NOMO-1 treated with DMSO at 0.1 percent for 48 hours (cell line): ENCODE data around the gene MRGPRX3.
"Not testable (repeated sequence)": the region's sequence is repeated elsewhere in the genome, so short reads cannot be mapped to it uniquely, and the experiment has no call there.

ENCODE experiments used
- DNase-seq: peaks from one replicate; lab custom pipeline; 2025; ENCODE audit not compliant: unreplicated experiment; lab: John Stamatoyannopoulos, UW

MRGPRX3 gene

GRCh38 chr11:18132341-18132740 lies at the start of gene MRGPRX3:
MRGPRX3 (plus strand) TSS chr11:18132571; CDS start chr11:18137203, 4,632 bp downstream.
- DNase-seq, result no peak

DNA sequence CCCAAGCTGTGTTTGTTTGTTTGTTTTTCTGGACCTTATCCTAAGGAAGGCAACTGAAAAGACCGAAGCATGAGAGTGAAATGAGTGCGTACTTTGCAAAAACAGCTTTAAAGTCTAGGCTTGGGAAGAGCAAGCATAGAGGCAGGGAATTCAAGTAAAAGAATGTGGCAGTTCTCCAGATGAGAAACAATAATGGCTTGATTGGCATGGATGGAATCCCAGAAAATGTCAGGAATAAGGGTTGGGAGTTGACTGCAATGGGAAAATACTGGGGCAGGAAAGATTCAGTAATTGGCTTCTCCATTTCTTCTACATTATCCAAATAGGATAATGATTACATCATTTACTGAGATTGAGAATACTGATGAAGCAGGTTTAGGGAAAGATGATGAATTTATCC lies 44.0 kb upstream of the MRGPRX3 start:
- no peak for DNase-seq

- peak; percentile 92 for DNase-seq
Observed at GRCh38 chr11:18088966-18089365, 43.4 kb upstream of the MRGPRX3 start.

DNA sequence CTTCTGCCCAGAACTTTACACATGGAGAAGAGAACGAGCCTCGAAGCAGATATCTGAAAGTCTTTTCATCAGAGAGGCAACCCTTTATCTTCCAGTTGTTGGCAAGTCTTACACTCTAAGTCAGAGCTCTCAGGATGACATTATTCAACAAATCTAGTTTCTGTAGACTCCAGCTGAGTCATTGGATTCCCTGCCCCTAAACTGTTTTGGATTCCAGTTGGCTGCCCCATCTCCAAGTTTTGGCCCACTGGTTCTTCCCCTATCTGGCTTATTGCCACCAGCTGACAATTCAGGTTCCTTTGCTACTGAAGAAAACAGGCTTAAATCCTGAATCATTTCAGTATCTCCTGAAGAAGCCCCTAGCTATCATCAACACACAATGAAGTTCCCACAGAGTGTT lies 40.6 kb upstream of the MRGPRX3 start:
- no peak for DNase-seq

- DNase-seq, result no peak
Observed at GRCh38 chr11:18093959-18094358, 38.4 kb upstream of the MRGPRX3 start.

DNA sequence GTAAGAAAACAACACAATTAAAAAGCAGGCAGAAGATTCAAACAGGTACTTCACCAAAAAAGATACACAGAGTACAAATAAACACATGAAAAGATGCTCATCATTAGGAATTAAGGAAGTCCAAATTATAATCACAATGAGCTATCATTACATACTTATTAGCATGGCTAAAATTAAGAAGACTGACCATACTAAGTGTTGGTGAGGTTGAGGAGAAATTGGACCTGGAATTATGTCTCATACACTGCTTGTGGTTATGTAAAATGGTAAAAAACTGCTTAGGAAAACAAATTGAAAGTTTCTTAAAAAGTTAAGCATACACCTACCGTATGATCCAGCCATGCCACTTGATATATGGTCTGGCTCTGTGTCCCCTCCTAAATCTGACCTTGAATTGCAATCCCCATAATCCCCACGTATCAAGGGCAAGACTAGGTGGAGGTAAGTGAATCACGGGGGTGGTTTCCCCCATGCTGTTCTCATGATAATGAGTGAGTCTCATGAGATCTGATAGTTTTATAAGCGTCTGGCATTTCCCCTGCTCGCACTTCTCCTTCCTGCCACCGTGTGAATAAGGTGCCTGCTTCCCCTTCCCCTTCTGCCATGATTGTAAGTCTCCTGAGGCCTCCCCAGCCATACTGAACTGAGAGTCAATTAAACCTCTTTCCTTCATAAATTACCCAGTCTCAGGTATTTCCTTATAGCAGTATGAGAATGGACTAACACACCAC lies 31.3 kb upstream of the MRGPRX3 start:
- DNase-seq, result peak; percentile 3

DNA sequence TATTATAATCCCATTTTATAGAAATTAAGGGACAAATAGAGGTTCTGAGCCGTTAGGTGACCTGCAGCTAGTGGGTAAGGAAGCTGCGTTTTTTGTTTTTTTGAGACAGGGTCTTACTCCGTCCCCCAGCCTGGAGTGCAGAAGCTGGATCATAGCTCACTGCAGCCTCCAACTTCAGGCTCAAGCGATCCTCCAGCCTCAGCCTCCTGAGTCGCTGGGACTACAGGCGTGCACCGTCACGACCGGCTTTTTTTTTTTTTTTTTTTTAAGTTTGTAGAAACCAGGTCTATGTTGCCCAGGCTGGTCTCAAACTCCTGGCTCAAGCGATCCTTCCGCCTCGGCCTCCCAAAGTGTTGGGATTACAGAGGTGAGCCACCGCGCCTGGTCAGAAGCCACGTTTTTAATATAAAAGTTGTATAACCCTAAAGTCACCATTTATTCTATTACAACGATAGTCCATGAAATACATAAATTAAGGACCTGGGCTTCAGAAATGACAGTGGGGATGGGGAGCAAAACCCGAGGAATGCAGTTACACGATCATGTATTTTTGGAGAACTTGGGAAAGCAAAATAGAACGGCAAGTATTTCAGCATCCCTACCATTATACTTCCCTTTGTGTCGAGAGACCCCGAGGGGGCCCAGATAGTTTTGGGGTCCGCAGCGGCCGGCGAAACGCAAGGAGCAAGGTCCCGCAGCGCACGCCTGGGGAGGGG lies 27.1 kb upstream of the MRGPRX3 start:
- DNase-seq, result no peak

- DNase-seq, result peak; percentile 76
Observed at GRCh38 chr11:18105802-18106574, 26.4 kb upstream of the MRGPRX3 start, which contains the start of gene SAAL1. SAAL1 (minus strand) TSS chr11:18106082; CDS start chr11:18106041, 41 bp downstream.

GRCh38 chr11:18106688-18107087 lies 25.7 kb upstream of the MRGPRX3 start:
- no peak for DNase-seq

GRCh38 chr11:18108254-18108653 lies 24.1 kb upstream of the MRGPRX3 start:
- DNase-seq, result no peak

DNA sequence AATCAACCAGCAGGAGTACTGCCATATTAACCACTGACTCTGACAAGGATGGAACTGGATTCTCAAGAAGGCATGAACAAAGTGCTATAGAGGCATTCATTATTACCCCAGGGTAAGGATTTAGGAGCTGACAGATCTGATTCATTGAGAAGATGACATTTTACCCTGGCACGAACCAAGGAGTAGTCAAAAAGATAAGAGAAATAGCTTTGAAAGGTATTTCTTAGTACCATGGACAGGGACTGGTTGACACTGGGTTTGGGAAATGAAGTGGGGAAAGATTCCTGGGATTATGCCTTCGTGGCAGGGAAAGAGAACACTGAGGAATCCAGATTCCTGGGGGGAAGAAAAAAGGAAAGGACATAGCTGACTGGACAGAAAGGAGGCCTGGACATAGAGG lies 21.4 kb upstream of the MRGPRX3 start:
- no peak for DNase-seq

GRCh38 chr11:18115360-18116127 lies 16.8 kb upstream of the MRGPRX3 start:
- DNase-seq, result peak; percentile 42

- not testable (repeated sequence) for DNase-seq
Observed at GRCh38 chr11:18121331-18121828, 11.0 kb upstream of the MRGPRX3 start.

DNA sequence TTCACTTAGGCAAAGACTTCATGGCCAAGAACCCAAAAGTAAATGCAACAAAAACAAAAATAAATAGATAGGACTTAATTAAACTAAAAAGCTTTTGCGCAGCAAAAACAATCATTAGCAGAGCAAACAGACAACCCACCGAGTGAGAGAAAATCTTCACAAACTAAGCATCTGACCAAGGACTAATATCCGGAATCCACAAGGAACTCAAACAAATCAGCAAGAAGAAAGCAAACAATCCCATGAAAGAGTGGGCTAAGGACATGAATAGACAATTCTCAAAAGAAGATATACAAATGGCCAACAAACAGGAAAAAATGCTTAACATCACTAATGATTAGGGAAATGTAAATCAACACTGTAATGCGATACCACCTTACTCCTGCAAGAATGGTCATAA lies 1.3 kb upstream of the MRGPRX3 start:
- not testable (repeated sequence) for DNase-seq

GRCh38 chr11:18135308-18135707 lies 2.9 kb downstream of the MRGPRX3 start:
- DNase-seq, result no peak

- no peak for DNase-seq
Observed at GRCh38 chr11:18137186-18137800, 4.9 kb downstream of the MRGPRX3 start.

DNA sequence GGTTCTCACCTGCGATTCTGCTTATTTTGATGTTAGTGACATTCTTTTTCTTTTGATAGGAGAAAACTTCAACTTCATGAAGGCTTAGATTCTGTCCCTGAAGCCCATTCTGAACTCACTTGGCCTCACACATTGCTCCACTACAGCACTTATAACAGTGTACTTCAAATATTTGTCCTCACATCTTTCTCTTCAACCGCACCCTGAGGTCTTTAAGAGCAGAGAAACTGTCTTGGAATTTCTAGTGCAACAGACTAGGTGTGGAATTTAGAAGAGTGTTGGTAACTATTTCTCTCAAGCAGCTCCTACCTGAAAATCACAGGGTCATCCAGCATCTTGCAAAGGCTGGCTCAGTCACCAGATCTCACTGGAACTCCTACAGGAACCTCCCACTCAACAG lies 7.8 kb downstream of the MRGPRX3 start:
- DNase-seq, result no peak

DNA sequence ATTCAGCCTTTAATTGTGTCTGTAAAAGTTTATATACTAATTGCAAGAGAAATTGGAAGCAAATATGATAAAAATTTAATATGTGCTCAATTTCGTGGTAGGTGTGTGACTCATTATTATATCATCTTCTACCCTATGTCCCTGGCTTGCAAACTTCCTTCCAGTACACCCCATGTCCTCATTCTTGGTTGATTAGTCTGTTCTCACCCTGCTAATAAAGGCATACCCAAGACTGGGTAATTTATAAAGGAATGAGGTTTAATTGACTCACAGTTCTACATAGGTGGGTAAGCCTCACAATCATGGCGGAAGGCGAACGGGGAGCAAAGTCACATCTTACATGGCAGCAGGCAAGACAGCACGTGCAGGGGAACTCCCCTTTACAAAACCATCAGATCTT lies 11.9 kb downstream of the MRGPRX3 start:
- no peak for DNase-seq

GRCh38 chr11:18145025-18145424 lies 12.7 kb downstream of the MRGPRX3 start:
- no peak for DNase-seq

- DNase-seq, result no peak
Observed at GRCh38 chr11:18145837-18146236, 13.5 kb downstream of the MRGPRX3 start.
